Hepatocyte (in vitro differentiated cells): ENCODE results near the gene GRK5. TPM values are rescaled to one million over a fixed set of nuclear protein-coding genes. Genes with fewer than 3 reads are reported as not detected.

Experiments used
- DNase-seq: peaks from one replicate; pipeline ENCODE4 v3.0.0-alpha.2; 2016; ENCODE audit warnings: low spot score
- H2AFZ ChIP-seq: fragments of 200-600 bp; sonication (generic); 2 replicates; pipeline ENCODE4 v1.6.0; 2016; ENCODE audit warnings: antibody characterized with exemption, mild to moderate bottlenecking
- H3K27ac ChIP-seq: fragments of 200-600 bp; sonication (generic); 2 replicates; pipeline ENCODE4 v1.5.1; 2016; ENCODE audit warnings: mild to moderate bottlenecking
- H3K27me3 ChIP-seq: fragments of 200-600 bp; sonication (generic); 2 replicates; pipeline ENCODE4 v1.6.1; 2016
- H3K36me3 ChIP-seq: fragments of 200-600 bp; sonication (generic); replicated peaks from 2 replicates; pipeline ENCODE4 v1.5.1; 2016; ENCODE audit warnings: low read depth; ENCODE audit not compliant: insufficient read depth
- H3K4me1 ChIP-seq: fragments of 200-600 bp; sonication (generic); 2 replicates; pipeline ENCODE4 v1.5.1; 2016; ENCODE audit warnings: mild to moderate bottlenecking, moderate library complexity; ENCODE audit not compliant: insufficient read depth
- H3K4me2 ChIP-seq: fragments of 200-600 bp; sonication (generic); 2 replicates; pipeline ENCODE4 v1.6.0; 2016
- H3K4me3 ChIP-seq: fragments of 200-600 bp; sonication (generic); 2 replicates; pipeline ENCODE4 v1.5.1; 2016; ENCODE audit warnings: mild to moderate bottlenecking
- H3K79me2 ChIP-seq: fragments of 200-600 bp; sonication (generic); 2 replicates; pipeline ENCODE4 v1.6.0; 2017; ENCODE audit warnings: mild to moderate bottlenecking
- H3K9me2 ChIP-seq: fragments of 200-600 bp; sonication (generic); replicated peaks from 2 replicates; pipeline ENCODE4 v1.6.0; 2017; ENCODE audit warnings: mild to moderate bottlenecking; ENCODE audit not compliant: insufficient read depth
- H3K9me3 ChIP-seq: fragments of 200-600 bp; sonication (generic); 2 replicates; pipeline ENCODE4 v1.5.1; 2016; ENCODE audit warnings: low read depth, mild to moderate bottlenecking
- H4K20me1 ChIP-seq: fragments of 200-600 bp; sonication (generic); 2 replicates; pipeline ENCODE4 v1.6.0; 2016; ENCODE audit warnings: mild to moderate bottlenecking; ENCODE audit not compliant: insufficient read depth, poor library complexity, severe bottlenecking
- EZH2 ChIP-seq: fragments of 200-600 bp; sonication (generic); IDR thresholded peaks from 2 replicates; pipeline ENCODE4 v1.6.1; 2016; ENCODE audit warnings: antibody characterized with exemption, mild to moderate bottlenecking, borderline replicate concordance
- EZH2phosphoT487 ChIP-seq: fragments of 200-600 bp; sonication (generic); IDR thresholded peaks from one replicate; pipeline ENCODE4 v1.6.1; 2018; ENCODE audit warnings: antibody characterized with exemption, mild to moderate bottlenecking, low read depth, moderate library complexity; ENCODE audit not compliant: unreplicated experiment, severe bottlenecking
- WGBS: methylation state at CpG from one replicate; pipeline ENCODE4 v1.1.6; 2016; ENCODE audit warnings: low lambda C conversion rate; ENCODE audit errors: missing lambda C conversion rate; 5-methylcytosine and 5-hydroxymethylcytosine counted together
- polyA plus RNA-seq: library from polyadenylated mRNA; unstranded; fragments of >200 nt; fragmentation: Nextera tagmentation; extraction: Ambion mirVana; gene quantifications from 2 replicates; pipeline ENCODE4 v1.2.1, GENCODE V29; 2016
- total RNA-seq: library from RNA; depleted of rRNA; stranded (reverse); fragments of >200 nt; gene quantifications from 2 replicates; pipeline ENCODE4 v1.2.3, GENCODE V29; 2014
- TF ChIP-seq, protein P1 (sequence below): fragments of 200-600 bp; sonication (generic); IDR thresholded peaks from 2 replicates; pipeline ENCODE4 v1.5.1; 2016; ENCODE audit warnings: antibody characterized with exemption, mild to moderate bottlenecking; ENCODE audit not compliant: poor library complexity

The GRK5 gene
- total and polyA plus RNA-seq, 2 experiments from 2014 or later: 7.6 to 19.9 TPM

DNA sequence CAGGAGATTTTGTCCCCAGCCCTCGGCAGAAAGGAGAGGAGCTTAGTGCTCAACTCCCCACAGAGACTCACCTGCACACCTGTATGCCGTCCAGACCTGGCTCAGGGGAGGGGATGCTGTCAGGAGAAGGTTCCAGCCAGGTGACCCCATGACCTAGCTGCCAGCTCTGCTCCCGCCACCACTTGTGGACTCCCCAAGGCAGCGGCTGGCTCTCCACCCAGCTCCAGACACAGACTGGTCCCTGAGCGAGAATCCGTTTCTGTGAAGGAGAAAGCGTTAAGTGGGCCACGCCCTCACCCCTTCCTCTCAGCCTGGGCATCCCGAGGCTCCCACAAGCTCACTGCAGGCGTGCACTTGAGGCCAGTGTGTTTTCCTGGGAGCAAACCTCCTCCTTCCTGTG lies 258.7 kb downstream of the GRK5 start:
- no peak for TF ChIP-seq EZH2
- no peak for TF ChIP-seq EZH2phosphoT487
- TF ChIP-seq, protein P1, sequence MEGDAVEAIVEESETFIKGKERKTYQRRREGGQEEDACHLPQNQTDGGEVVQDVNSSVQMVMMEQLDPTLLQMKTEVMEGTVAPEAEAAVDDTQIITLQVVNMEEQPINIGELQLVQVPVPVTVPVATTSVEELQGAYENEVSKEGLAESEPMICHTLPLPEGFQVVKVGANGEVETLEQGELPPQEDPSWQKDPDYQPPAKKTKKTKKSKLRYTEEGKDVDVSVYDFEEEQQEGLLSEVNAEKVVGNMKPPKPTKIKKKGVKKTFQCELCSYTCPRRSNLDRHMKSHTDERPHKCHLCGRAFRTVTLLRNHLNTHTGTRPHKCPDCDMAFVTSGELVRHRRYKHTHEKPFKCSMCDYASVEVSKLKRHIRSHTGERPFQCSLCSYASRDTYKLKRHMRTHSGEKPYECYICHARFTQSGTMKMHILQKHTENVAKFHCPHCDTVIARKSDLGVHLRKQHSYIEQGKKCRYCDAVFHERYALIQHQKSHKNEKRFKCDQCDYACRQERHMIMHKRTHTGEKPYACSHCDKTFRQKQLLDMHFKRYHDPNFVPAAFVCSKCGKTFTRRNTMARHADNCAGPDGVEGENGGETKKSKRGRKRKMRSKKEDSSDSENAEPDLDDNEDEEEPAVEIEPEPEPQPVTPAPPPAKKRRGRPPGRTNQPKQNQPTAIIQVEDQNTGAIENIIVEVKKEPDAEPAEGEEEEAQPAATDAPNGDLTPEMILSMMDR: no peak
- Histone ChIP-seq H3K4me2 (no peak overlapping the region), H2AFZ (no peak overlapping the region), H3K27me3 (no peaks in the 10 kb centered on the region), H3K9me3 (no peaks in the 10 kb centered on the region), H3K36me3 (no peaks in the 10 kb centered on the region), H3K27ac (no peak overlapping the region), H3K9me2 (no peaks in the 10 kb centered on the region), H3K79me2 (no peaks in the 10 kb centered on the region), H3K4me3 (no peak overlapping the region), H3K4me1 (no peaks in the 10 kb centered on the region), H4K20me1 (no peaks in the 10 kb centered on the region)
- DNase-seq: no peak
- 79% methylated on average over 10 of the region's 10 CpGs for WGBS

DNA sequence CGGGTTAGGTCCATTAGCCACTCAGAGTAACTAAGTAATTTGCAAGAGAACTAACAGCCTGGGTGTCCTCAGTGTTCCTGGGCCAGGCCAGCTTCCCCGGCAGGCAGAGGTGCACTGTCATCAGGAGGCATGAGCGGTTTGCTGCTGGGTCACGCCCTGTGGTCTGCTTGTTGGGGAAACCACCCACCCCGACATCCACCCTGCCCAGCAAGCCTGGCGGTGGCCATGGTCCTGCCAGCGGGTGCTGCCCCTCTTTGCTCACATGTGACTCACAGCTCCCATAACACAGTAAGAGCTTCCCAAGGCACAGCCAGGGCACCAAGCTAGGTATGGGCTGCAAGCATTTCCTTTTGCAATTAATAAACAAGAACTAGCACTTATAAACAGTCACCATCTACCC lies 259.3 kb downstream of the GRK5 start:
- Histone ChIP-seq H2AFZ (no peak overlapping the region), H3K4me2 (no peak overlapping the region), H3K9me2 (no peaks in the 10 kb centered on the region), H3K36me3 (no peaks in the 10 kb centered on the region), H4K20me1 (no peaks in the 10 kb centered on the region), H3K27me3 (no peaks in the 10 kb centered on the region), H3K79me2 (no peaks in the 10 kb centered on the region), H3K4me3 (no peak overlapping the region), H3K9me3 (no peaks in the 10 kb centered on the region), H3K27ac (no peak overlapping the region), H3K4me1 (no peaks in the 10 kb centered on the region)
- WGBS: 76% methylated on average over 7 of the region's 7 CpGs
- DNase-seq: no peak
- no peak for TF ChIP-seq EZH2phosphoT487
- TF ChIP-seq, protein P1: no peak
- TF ChIP-seq EZH2: no peak

DNA sequence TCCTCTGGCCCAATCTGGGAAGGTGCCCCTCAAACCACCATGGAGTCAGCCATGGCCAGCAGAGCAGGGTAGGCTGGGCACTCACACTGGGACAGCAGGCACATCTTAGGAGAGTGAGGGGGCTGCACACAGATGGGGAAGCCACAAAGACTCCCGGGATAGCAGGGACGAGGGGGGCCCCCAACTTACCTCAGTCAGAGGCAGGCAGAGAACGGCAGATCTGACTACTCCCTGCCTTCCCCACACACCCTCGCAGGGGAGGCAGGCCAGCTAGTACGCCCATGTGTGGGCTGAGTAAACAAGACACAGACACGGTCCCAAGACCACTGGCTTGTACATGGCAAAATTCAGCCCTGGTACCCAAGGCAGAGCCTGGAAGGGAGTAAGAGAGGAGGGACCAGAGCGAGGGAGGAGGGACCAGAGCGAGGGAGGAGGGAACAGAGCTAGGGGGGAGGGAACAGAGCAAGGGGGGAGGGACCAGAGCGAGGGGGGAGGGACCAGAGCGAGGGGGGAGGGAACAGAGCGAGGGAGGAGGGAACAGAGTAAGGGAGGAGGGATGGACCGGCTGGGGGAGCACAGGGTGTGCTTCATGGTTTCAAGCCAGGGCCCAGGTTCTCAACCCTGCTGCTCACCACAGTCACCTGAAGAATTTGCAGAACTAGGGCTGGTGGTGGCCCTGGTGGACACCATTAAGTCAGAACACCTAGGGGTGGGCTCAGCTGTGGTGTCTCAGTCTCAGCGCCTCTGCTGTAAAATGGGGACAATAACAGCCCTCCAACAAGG lies 261.4 kb downstream of the GRK5 start:
- 76% methylated on average over 7 of the region's 13 CpGs for WGBS
- Histone ChIP-seq H3K4me2 (no peak overlapping the region), H3K27me3 (no peaks in the 10 kb centered on the region), H2AFZ (no peak overlapping the region), H3K27ac (no peak overlapping the region), H3K4me1 (no peaks in the 10 kb centered on the region), H4K20me1 (no peaks in the 10 kb centered on the region), H3K9me3 (no peaks in the 10 kb centered on the region), H3K9me2 (no peaks in the 10 kb centered on the region), H3K79me2 (no peaks in the 10 kb centered on the region), H3K36me3 (no peaks in the 10 kb centered on the region), H3K4me3 (no peak overlapping the region)
- TF ChIP-seq, protein P1: no peak
- DNase-seq: no peak

DNA sequence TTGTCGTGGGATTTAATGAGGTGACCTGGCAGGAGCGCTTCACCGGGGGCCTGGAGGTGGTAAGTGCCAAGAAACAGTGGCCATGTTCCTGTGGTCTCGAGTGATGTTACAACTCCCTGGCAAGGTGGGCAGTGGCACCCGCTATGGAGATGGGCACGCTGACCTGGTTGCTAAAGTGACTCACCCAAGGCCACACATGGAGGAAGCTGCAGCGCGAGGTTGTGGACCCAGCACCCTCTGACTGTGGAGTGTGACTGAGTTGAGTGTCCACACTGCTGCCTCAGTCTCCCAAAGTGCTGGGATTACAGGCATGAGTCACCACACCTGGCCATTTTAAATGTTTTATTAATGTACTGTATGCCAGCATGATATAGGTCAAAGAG lies 261.9 kb downstream of the GRK5 start:
- TF ChIP-seq, protein P1: no peak
- TF ChIP-seq EZH2: no peak
- no peak for TF ChIP-seq EZH2phosphoT487
- Histone ChIP-seq H3K79me2 (no peaks in the 10 kb centered on the region), H3K4me1 (no peaks in the 10 kb centered on the region)

More for the DNA sequence above, 261.9 kb downstream of the GRK5 start:
- no peak overlapping the region for H3K4me3 ChIP-seq
- H2AFZ ChIP-seq: no peak overlapping the region
- H3K4me2 ChIP-seq: no peak overlapping the region
- DNase-seq: no peak
- H3K27ac ChIP-seq: no peak overlapping the region
- no peaks in the 10 kb centered on the region for H3K36me3 ChIP-seq
- no peaks in the 10 kb centered on the region for H3K9me2 ChIP-seq
- 94% methylated on average over 8 of the region's 8 CpGs for whole genome bisulfite sequencing
- no peaks in the 10 kb centered on the region for H3K9me3 ChIP-seq
- no peaks in the 10 kb centered on the region for H3K27me3 ChIP-seq
- H4K20me1 ChIP-seq: no peaks in the 10 kb centered on the region
